HepG2 (cell line): Measurements from ENCODE around the gene ARL8B.

Experiments used
- CTCF ChIP-seq: sonication (generic); formaldehyde crosslinking; IDR thresholded peaks from 2 replicates; pipeline ENCODE4 v1.5.0; 2020; ENCODE audit warnings: mild to moderate bottlenecking, missing genetic modification reagents, moderate library complexity
- FIP1L1 ChIP-seq: fragments of 200-400 bp; formaldehyde crosslinking; IDR thresholded peaks from 2 replicates; pipeline ENCODE4 v1.6.1; 2018; ENCODE audit warnings: low read depth, mild to moderate bottlenecking, low read length, moderate library complexity, borderline replicate concordance; ENCODE audit not compliant: insufficient read depth
- POLR2A ChIP-seq, 2 experiments: IDR thresholded peaks; 2 replicates each; pipeline ENCODE4 v1.6.1; 2011; ENCODE audit warnings: low read depth in 2 of 2, low read length in 2 of 2, mild to moderate bottlenecking in 1 of 2, moderate library complexity in 1 of 2; ENCODE audit not compliant: insufficient read depth in 1 of 2
- SMARCC2 ChIP-seq: fragments of 450-650 bp; IDR thresholded peaks from 2 replicates; pipeline ENCODE4 v1.6.1; 2017; ENCODE audit warnings: antibody characterized with exemption, mild to moderate bottlenecking
- TCF12 ChIP-seq, 2 experiments: fragments of 450-650 bp in 1 of 2; sonication (generic) in 1 of 2; formaldehyde crosslinking in 1 of 2; IDR thresholded peaks; 2 replicates each; pipeline versions ENCODE4 v1.6.1 to v1.8.0; 2017 to 2022; ENCODE audit warnings: antibody characterized with exemption in 1 of 2, mild to moderate bottlenecking in 1 of 2, missing genetic modification reagents in 1 of 2, moderate library complexity in 1 of 2
- ZBTB10 ChIP-seq: sonication (generic); formaldehyde crosslinking; IDR thresholded peaks from 2 replicates; pipeline ENCODE4 v1.4.0; 2020; ENCODE audit warnings: missing genetic modification reagents, borderline replicate concordance
- ZBTB38 ChIP-seq: sonication (generic); formaldehyde crosslinking; IDR thresholded peaks from 2 replicates; pipeline ENCODE4 v1.5.1; 2020; ENCODE audit warnings: mild to moderate bottlenecking, missing genetic modification reagents
- TF ChIP-seq, protein P1 (sequence below): IDR thresholded peaks from 2 replicates; pipeline ENCODE4 v1.6.1; 2016; ENCODE audit warnings: low read depth, missing genetic modification reagents, missing compliant biosample characterization
- TF ChIP-seq, protein P2 (sequence below): sonication (generic); formaldehyde crosslinking; IDR thresholded peaks from 2 replicates; pipeline ENCODE4 v1.4.0; 2020; ENCODE audit warnings: missing genetic modification reagents

- no peak for TF ChIP-seq ZBTB38 (CRISPR knock-in tag)
- no peak for TF ChIP-seq POLR2A (IDR thresholded peaks at IDR 0.05; ENCODE audit: insufficient read depth in 1 of 2, low read depth in 2 of 2, low read length in 2 of 2)
- TF ChIP-seq FIP1L1: no peak
- TF ChIP-seq, protein P1, sequence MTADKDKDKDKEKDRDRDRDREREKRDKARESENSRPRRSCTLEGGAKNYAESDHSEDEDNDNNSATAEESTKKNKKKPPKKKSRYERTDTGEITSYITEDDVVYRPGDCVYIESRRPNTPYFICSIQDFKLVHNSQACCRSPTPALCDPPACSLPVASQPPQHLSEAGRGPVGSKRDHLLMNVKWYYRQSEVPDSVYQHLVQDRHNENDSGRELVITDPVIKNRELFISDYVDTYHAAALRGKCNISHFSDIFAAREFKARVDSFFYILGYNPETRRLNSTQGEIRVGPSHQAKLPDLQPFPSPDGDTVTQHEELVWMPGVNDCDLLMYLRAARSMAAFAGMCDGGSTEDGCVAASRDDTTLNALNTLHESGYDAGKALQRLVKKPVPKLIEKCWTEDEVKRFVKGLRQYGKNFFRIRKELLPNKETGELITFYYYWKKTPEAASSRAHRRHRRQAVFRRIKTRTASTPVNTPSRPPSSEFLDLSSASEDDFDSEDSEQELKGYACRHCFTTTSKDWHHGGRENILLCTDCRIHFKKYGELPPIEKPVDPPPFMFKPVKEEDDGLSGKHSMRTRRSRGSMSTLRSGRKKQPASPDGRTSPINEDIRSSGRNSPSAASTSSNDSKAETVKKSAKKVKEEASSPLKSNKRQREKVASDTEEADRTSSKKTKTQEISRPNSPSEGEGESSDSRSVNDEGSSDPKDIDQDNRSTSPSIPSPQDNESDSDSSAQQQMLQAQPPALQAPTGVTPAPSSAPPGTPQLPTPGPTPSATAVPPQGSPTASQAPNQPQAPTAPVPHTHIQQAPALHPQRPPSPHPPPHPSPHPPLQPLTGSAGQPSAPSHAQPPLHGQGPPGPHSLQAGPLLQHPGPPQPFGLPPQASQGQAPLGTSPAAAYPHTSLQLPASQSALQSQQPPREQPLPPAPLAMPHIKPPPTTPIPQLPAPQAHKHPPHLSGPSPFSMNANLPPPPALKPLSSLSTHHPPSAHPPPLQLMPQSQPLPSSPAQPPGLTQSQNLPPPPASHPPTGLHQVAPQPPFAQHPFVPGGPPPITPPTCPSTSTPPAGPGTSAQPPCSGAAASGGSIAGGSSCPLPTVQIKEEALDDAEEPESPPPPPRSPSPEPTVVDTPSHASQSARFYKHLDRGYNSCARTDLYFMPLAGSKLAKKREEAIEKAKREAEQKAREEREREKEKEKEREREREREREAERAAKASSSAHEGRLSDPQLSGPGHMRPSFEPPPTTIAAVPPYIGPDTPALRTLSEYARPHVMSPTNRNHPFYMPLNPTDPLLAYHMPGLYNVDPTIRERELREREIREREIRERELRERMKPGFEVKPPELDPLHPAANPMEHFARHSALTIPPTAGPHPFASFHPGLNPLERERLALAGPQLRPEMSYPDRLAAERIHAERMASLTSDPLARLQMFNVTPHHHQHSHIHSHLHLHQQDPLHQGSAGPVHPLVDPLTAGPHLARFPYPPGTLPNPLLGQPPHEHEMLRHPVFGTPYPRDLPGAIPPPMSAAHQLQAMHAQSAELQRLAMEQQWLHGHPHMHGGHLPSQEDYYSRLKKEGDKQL: no peak
- no peak for TF ChIP-seq ZBTB10
- TF ChIP-seq, protein P2, sequence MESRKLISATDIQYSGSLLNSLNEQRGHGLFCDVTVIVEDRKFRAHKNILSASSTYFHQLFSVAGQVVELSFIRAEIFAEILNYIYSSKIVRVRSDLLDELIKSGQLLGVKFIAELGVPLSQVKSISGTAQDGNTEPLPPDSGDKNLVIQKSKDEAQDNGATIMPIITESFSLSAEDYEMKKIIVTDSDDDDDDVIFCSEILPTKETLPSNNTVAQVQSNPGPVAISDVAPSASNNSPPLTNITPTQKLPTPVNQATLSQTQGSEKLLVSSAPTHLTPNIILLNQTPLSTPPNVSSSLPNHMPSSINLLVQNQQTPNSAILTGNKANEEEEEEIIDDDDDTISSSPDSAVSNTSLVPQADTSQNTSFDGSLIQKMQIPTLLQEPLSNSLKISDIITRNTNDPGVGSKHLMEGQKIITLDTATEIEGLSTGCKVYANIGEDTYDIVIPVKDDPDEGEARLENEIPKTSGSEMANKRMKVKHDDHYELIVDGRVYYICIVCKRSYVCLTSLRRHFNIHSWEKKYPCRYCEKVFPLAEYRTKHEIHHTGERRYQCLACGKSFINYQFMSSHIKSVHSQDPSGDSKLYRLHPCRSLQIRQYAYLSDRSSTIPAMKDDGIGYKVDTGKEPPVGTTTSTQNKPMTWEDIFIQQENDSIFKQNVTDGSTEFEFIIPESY (CRISPR knock-in tag): no peak
- no peak for TF ChIP-seq CTCF (CRISPR knock-in tag)
- no peak for TF ChIP-seq SMARCC2
- no peak for TF ChIP-seq TCF12 (IDR thresholded peaks at IDR 0.05)
- no peak for TF ChIP-seq TCF12 (CRISPR knock-in tag; IDR thresholded peaks at IDR 0.05)
Observed at GRCh38 chr3:5201536-5201935, 79.4 kb downstream of the ARL8B start.
